Cardiac muscle cell (in vitro differentiated cells and primary cell): Measurements from ENCODE around the gene FSTL4. TPM values are rescaled to one million over a fixed set of nuclear protein-coding genes. Genes with fewer than 3 reads are reported as not detected.

Source experiments
- DNase-seq, 2 donors: peaks; one replicate each; pipeline versions ENCODE4 v3.0.0 to v3.0.0-alpha.2; 2010 to 2017; ENCODE audit warnings: low read depth in 1 of 2, low spot score in 1 of 2
- H3K27ac ChIP-seq: fragments of 200-600 bp; sonication (generic); 2 replicates; pipeline ENCODE4 v1.5.1; 2016
- H3K27me3 ChIP-seq: fragments of 200-600 bp; sonication (generic); 2 replicates; pipeline ENCODE4 v1.6.0; 2016; ENCODE audit warnings: control low read depth
- H3K36me3 ChIP-seq: fragments of 200-600 bp; sonication (generic); 2 replicates; pipeline ENCODE4 v1.5.1; 2016; ENCODE audit warnings: control low read depth
- H3K4me1 ChIP-seq: fragments of 200-600 bp; sonication (generic); 2 replicates; pipeline ENCODE4 v1.8.1; 2017; ENCODE audit warnings: low read depth, mild to moderate bottlenecking, mixed run types
- H3K4me3 ChIP-seq: fragments of 200-600 bp; sonication (generic); 2 replicates; pipeline ENCODE4 v1.5.1; 2016; ENCODE audit warnings: mild to moderate bottlenecking
- H3K9me3 ChIP-seq: fragments of 200-600 bp; sonication (generic); 2 replicates; pipeline ENCODE4 v1.5.1; 2017; ENCODE audit warnings: low read depth, mild to moderate bottlenecking, control low read depth
- CTCF ChIP-seq: IDR thresholded peaks from 2 replicates; pipeline ENCODE4 v1.5.1; 2012; ENCODE audit warnings: low read depth, mild to moderate bottlenecking, low read length
- polyA plus RNA-seq: library from polyadenylated mRNA; unstranded; fragments of >200 nt; fragmentation: Nextera tagmentation; extraction: Ambion mirVana; gene quantifications from 2 replicates; pipeline ENCODE4 v1.2.1, GENCODE V29; 2016
- total RNA-seq: library from RNA; depleted of rRNA; stranded (reverse); fragments of >200 nt; gene quantifications from 2 replicates; pipeline ENCODE4 v1.2.3, GENCODE V29; 2016

FSTL4 gene
- total and polyA plus RNA-seq, 2 experiments from 2014 or later: 0.06 TPM; not detected in 1

GRCh38 chr5:133254803-133255202, 357.5 kb downstream of the FSTL4 start:
- Histone ChIP-seq H3K9me3 (no peaks in the 10 kb centered on the region), H3K27me3 (no peaks in the 10 kb centered on the region), H3K36me3 (no peaks in the 10 kb centered on the region), H3K27ac (no peak overlapping the region), H3K4me3 (no peak overlapping the region), H3K4me1 (no peaks in the 10 kb centered on the region)
- DNase-seq: no peak
- no peak for TF ChIP-seq CTCF

GRCh38 chr5:133253671-133254070, 358.7 kb downstream of the FSTL4 start:
- DNase-seq: no peak
- TF ChIP-seq CTCF: no peak
- Histone ChIP-seq H3K27ac (no peak overlapping the region), H3K9me3 (no peaks in the 10 kb centered on the region), H3K27me3 (no peaks in the 10 kb centered on the region), H3K4me1 (no peaks in the 10 kb centered on the region), H3K36me3 (no peaks in the 10 kb centered on the region), H3K4me3 (no peak overlapping the region)

- Histone ChIP-seq H3K27ac (no peak overlapping the region), H3K4me3 (no peak overlapping the region), H3K9me3 (no peaks in the 10 kb centered on the region), H3K4me1 (no peaks in the 10 kb centered on the region), H3K27me3 (no peaks in the 10 kb centered on the region), H3K36me3 (no peaks in the 10 kb centered on the region)
- TF ChIP-seq CTCF: no peak
- no peak for DNase-seq
Observed at GRCh38 chr5:133253070-133253469, 359.3 kb downstream of the FSTL4 start.

- no peak for DNase-seq
- no peak overlapping the region for H3K4me3 ChIP-seq
- no peak overlapping the region for H3K27ac ChIP-seq
- no peaks in the 10 kb centered on the region for H3K36me3 ChIP-seq
- H3K9me3 ChIP-seq: no peaks in the 10 kb centered on the region
- TF ChIP-seq CTCF: no peak
- no peaks in the 10 kb centered on the region for H3K4me1 ChIP-seq
- no peaks in the 10 kb centered on the region for H3K27me3 ChIP-seq
Observed at GRCh38 chr5:133252133-133252480, 360.2 kb downstream of the FSTL4 start.

- no peak for DNase-seq
- no peak overlapping the region for H3K27ac ChIP-seq
- TF ChIP-seq CTCF: no peak
- no peaks in the 10 kb centered on the region for H3K9me3 ChIP-seq
- no peak overlapping the region for H3K4me3 ChIP-seq
- no peaks in the 10 kb centered on the region for H3K27me3 ChIP-seq
- no peaks in the 10 kb centered on the region for H3K4me1 ChIP-seq
- H3K36me3 ChIP-seq: no peaks in the 10 kb centered on the region
Observed at GRCh38 chr5:133251296-133252132, 360.8 kb downstream of the FSTL4 start.
